GM19328 (cell line): ENCODE results near the gene CNGA1.

Experiments
- ATAC-seq: cut with Tn5 transposase; IDR thresholded peaks from one replicate; pipeline ENCODE4 v1.9.1; 2021; ENCODE audit warnings: mild to moderate bottlenecking, moderate library complexity; ENCODE audit not compliant: unreplicated experiment

Gene CNGA1

GRCh38 chr4:47913861-47914219, 102.6 kb downstream of the CNGA1 start:
- ATAC-seq: peak; percentile 11

- ATAC-seq: no peak
These were observed 103.2 kb downstream of the CNGA1 start for GRCh38 chr4:47913330-47913729.

- no peak for ATAC-seq
These were observed 109.3 kb downstream of the CNGA1 start for GRCh38 chr4:47907089-47907646.

GRCh38 chr4:47899639-47900038, 116.8 kb downstream of the CNGA1 start:
- ATAC-seq: no peak

GRCh38 chr4:47891928-47892327, 124.6 kb downstream of the CNGA1 start:
- ATAC-seq: no peak
